IMR-90 (cell line): ENCODE results near the gene TMEM214. TPM values are rescaled to one million over a fixed set of nuclear protein-coding genes. Genes with fewer than 3 reads are reported as not detected.

ENCODE experiments used
- ATAC-seq: fragments of 200-7000 bp; cut with Tn5 transposase; 2 replicates; pipeline ENCODE4 v1.9.1; 2020; ENCODE audit warnings: low read depth, mild to moderate bottlenecking, moderate library complexity
- BruUV-seq: library from RNA; stranded (reverse); fragments of 400-500 nt; replicated peaks from 2 replicates; lab custom pipeline; 2021; lab: Mats Ljungman, UMichigan
- CTCF ChIA-PET: fragments of 300-600 bp; formaldehyde crosslinking; extraction: SDS; loops from one replicate; lab custom pipeline; 2021; ENCODE audit warnings: antibody characterized with exemption; lab: Yijun Ruan, JAX
- POLR2A ChIA-PET: fragments of 300-600 bp; sonication (Branson Sonifier 250); formaldehyde crosslinking; loops from one replicate; lab custom pipeline; 2022; ENCODE audit warnings: antibody characterized with exemption; ENCODE audit not compliant: unreplicated experiment; lab: Charles Lee
- DNase-seq: peaks from one replicate; pipeline ENCODE4 v3.0.0; 2013
- H2AFZ ChIP-seq: replicated peaks from 2 replicates; pipeline ENCODE3; 2013; ENCODE audit warnings: low read length, mild to moderate bottlenecking; ENCODE audit not compliant: poor library complexity
- H2AK5ac ChIP-seq: 2 replicates; pipeline ENCODE4 v1.6.1; 2013; ENCODE audit warnings: low read depth, low read length, inconsistent platforms
- H2AK9ac ChIP-seq: replicated peaks from 2 replicates; pipeline ENCODE3; 2013; ENCODE audit warnings: mild to moderate bottlenecking, low read depth, low read length, moderate library complexity; ENCODE audit not compliant: poor library complexity
- H2BK120ac ChIP-seq: 2 replicates; pipeline ENCODE4 v1.6.1; 2013; ENCODE audit warnings: low read depth, low read length, inconsistent platforms
- H2BK15ac ChIP-seq: 3 replicates; pipeline ENCODE4 v1.6.1; 2013; ENCODE audit warnings: low read depth, low read length, inconsistent platforms
- H2BK20ac ChIP-seq: 2 replicates; pipeline ENCODE4 v1.6.1; 2013; ENCODE audit warnings: low read depth, mild to moderate bottlenecking, inconsistent platforms, low read length, moderate library complexity
- H2BK5ac ChIP-seq: 2 replicates; pipeline ENCODE4 v1.6.1; 2013; ENCODE audit warnings: mild to moderate bottlenecking, low read depth, low read length, inconsistent platforms; ENCODE audit not compliant: poor library complexity, severe bottlenecking
- H3K14ac ChIP-seq: replicated peaks from 2 replicates; pipeline ENCODE4 v1.6.1; 2013; ENCODE audit warnings: low read depth, low read length, inconsistent platforms
- H3K18ac ChIP-seq: 2 replicates; pipeline ENCODE4 v1.6.1; 2013; ENCODE audit warnings: low read depth, low read length, control low read depth
- H3K23ac ChIP-seq: 2 replicates; pipeline ENCODE4 v1.6.1; 2013; ENCODE audit warnings: low read depth, low read length, inconsistent platforms
- H3K27ac ChIP-seq: 2 replicates; pipeline ENCODE4 v1.5.1; 2013; ENCODE audit warnings: mild to moderate bottlenecking, control low read depth, low read length; ENCODE audit not compliant: insufficient read depth
- H3K27me3 ChIP-seq: 2 replicates; pipeline ENCODE4 v1.6.1; 2013; ENCODE audit warnings: low read length; ENCODE audit not compliant: control insufficient read depth, insufficient read depth
- H3K36me3 ChIP-seq: 2 replicates; pipeline ENCODE4 v1.6.1; 2013; ENCODE audit warnings: low read length, mixed read lengths; ENCODE audit not compliant: control insufficient read depth, insufficient read depth
- H3K4ac ChIP-seq: 2 replicates; pipeline ENCODE4 v1.6.1; 2013; ENCODE audit warnings: low read depth, low read length, inconsistent platforms
- H3K4me1 ChIP-seq: 2 replicates; pipeline ENCODE4 v1.6.1; 2013; ENCODE audit warnings: low read length, mixed read lengths; ENCODE audit not compliant: control insufficient read depth, insufficient read depth
- H3K4me2 ChIP-seq: 2 replicates; pipeline ENCODE4 v1.6.1; 2013; ENCODE audit warnings: low read depth, mild to moderate bottlenecking, control low read depth, low read length, moderate library complexity
- H3K4me3 ChIP-seq: 2 replicates; pipeline ENCODE4 v1.5.1; 2013; ENCODE audit warnings: low read depth, mild to moderate bottlenecking, control low read depth, low read length, moderate library complexity; ENCODE audit not compliant: insufficient read depth
- H3K56ac ChIP-seq: 2 replicates; pipeline ENCODE4 v1.6.1; 2013; ENCODE audit warnings: low read length, inconsistent platforms; ENCODE audit not compliant: insufficient read depth; ENCODE audit errors: extremely low read depth
- H3K79me1 ChIP-seq, 2 experiments: 2 replicates each; pipeline ENCODE4 v1.6.1; 2013; ENCODE audit warnings: low read length in 2 of 2, inconsistent platforms in 1 of 2, low read depth in 1 of 2
- H3K9ac ChIP-seq: 2 replicates; pipeline ENCODE4 v1.6.1; 2013; ENCODE audit warnings: low read depth, low read length, control low read depth
- H3K9me1 ChIP-seq: 2 replicates; pipeline ENCODE4 v1.6.1; 2013; ENCODE audit warnings: low read length, inconsistent platforms; ENCODE audit not compliant: insufficient read depth
- H3K9me3 ChIP-seq: 2 replicates; pipeline ENCODE4 v1.6.1; 2013; ENCODE audit warnings: low read length; ENCODE audit not compliant: control insufficient read depth, insufficient read depth
- H4K20me1 ChIP-seq: 2 replicates; pipeline ENCODE4 v1.6.1; 2013; ENCODE audit warnings: low read length, inconsistent platforms; ENCODE audit not compliant: insufficient read depth
- H4K5ac ChIP-seq: 2 replicates; pipeline ENCODE4 v1.6.1; 2013; ENCODE audit warnings: mild to moderate bottlenecking, low read depth, low read length, control low read depth
- H4K8ac ChIP-seq, 2 experiments: 2 replicates each; pipeline ENCODE4 v1.6.1; 2013; ENCODE audit warnings: low read depth in 2 of 2, low read length in 2 of 2, control low read depth in 1 of 2, inconsistent platforms in 1 of 2
- H4K91ac ChIP-seq: 2 replicates; pipeline ENCODE4 v1.6.1; 2013; ENCODE audit warnings: low read depth, low read length, inconsistent platforms; ENCODE audit not compliant: insufficient read depth
- BHLHE40 ChIP-seq: fragments of 150-350 bp; IDR thresholded peaks from 2 replicates; pipeline ENCODE4 v1.6.1; 2016; ENCODE audit warnings: mild to moderate bottlenecking, low read depth, low read length
- CEBPB ChIP-seq: IDR thresholded peaks from 2 replicates; pipeline ENCODE4 v1.6.1; 2012; ENCODE audit warnings: low read depth, low read length, improper control_type of control experiment
- CHD1 ChIP-seq: IDR thresholded peaks from 2 replicates; pipeline ENCODE4 v1.6.1; 2012; ENCODE audit warnings: low read depth, low read length, improper control_type of control experiment
- CTCF ChIP-seq: conservative IDR thresholded peaks from 2 replicates; pipeline ENCODE4 v1.5.1; 2012; ENCODE audit warnings: mild to moderate bottlenecking, low read depth, low read length, improper control_type of control experiment
- ELK1 ChIP-seq: fragments of 150-350 bp; IDR thresholded peaks from 2 replicates; pipeline ENCODE4 v1.6.1; 2016; ENCODE audit warnings: low read depth, mild to moderate bottlenecking, low read length, moderate library complexity, borderline replicate concordance
- FOS ChIP-seq: fragments of 150-350 bp; IDR thresholded peaks from 2 replicates; pipeline ENCODE4 v1.6.1; 2016; ENCODE audit warnings: low read depth, low read length
- MAFK ChIP-seq: IDR thresholded peaks from 2 replicates; pipeline ENCODE4 v1.6.1; 2012; ENCODE audit warnings: low read depth, low read length, improper control_type of control experiment
- NFE2L2 ChIP-seq: fragments of 150-350 bp; IDR thresholded peaks from 2 replicates; pipeline ENCODE4 v1.6.1; 2016; ENCODE audit warnings: low read depth, mild to moderate bottlenecking, low read length
- POLR2A ChIP-seq: IDR thresholded peaks from 2 replicates; pipeline ENCODE4 v1.6.1; 2012; ENCODE audit warnings: mild to moderate bottlenecking, low read depth, low read length
- RAD21 ChIP-seq: IDR thresholded peaks from 2 replicates; pipeline ENCODE4 v1.6.1; 2012; ENCODE audit warnings: low read length, improper control_type of control experiment
- WGBS, 2 experiments: methylation state at CpG; one replicate each; pipeline versions ENCODE4 v1.1.5 to v1.1.7; 2013; ENCODE audit warnings: missing lambda C conversion rate in 2 of 2; ENCODE audit not compliant: insufficient read length in 1 of 2; ENCODE audit errors: extremely low coverage in 2 of 2; 5-methylcytosine and 5-hydroxymethylcytosine counted together
- dilution Hi-C: fragments of 300-500 bp; cut with HindIII; formaldehyde crosslinking; loops from one replicate; pipeline ENCODE4 v1.14.3; 2018; ENCODE audit warnings: low sequenced_read_pairs; ENCODE audit not compliant: unreplicated experiment
- in situ Hi-C: fragments of 300-500 bp; cut with MboI; formaldehyde crosslinking; loops from 3 replicates; pipeline ENCODE4 v1.14.3; 2019; ENCODE audit warnings: low sequenced_read_pairs, inconsistent platforms, mixed read lengths
- intact Hi-C: fragments of 100-400 bp; cut with micrococcal nuclease; formaldehyde crosslinking; loops from 2 replicates; pipeline ENCODE4 v1.10.0; 2022
- polyA plus RNA-seq, 3 experiments: library from polyadenylated mRNA; depleted of rRNA; stranded (reverse); fragments of >200 nt; gene quantifications; 2 replicates each; pipeline ENCODE4 v1.2.3, GENCODE V29; 2012; ENCODE audit warnings: low replicate concordance in 1 of 3
- total RNA-seq: library from RNA; depleted of rRNA; stranded (reverse); fragments of >200 nt; gene quantifications from 2 replicates; pipeline ENCODE4 v1.2.3, GENCODE V29; 2012

TMEM214 gene
- total and polyA plus RNA-seq, 2 of the 4 experiments (the other 2 are of a cell fraction), result 32.1 to 121 TPM

- 83% methylated on average over 2 of the region's 5 CpGs; no CpG with 5 or more reads in 1 of the 2 experiments for WGBS, 2 experiments
- Histone ChIP-seq H4K8ac (no peak overlapping the region), H3K14ac (no peak overlapping the region), H2BK120ac (no peak overlapping the region), H2BK20ac (no peak overlapping the region), H3K9me1 (no peaks in the 10 kb centered on the region; the same call in 1 of the 2 replicates), H3K27me3 (no peaks in the 10 kb centered on the region), H3K27ac (no peak overlapping the region), H2BK15ac (no peak overlapping the region), H3K4me3 (no peak overlapping the region), H2BK5ac (no peak overlapping the region), H3K23ac (no peak overlapping the region), H4K5ac (no peak overlapping the region), H4K91ac (no peak overlapping the region), H2AK9ac (no peak overlapping the region), H3K9me3 (no peaks in the 10 kb centered on the region), H3K18ac (no peak overlapping the region), H3K79me1 (peaks cover 0 to 18% of the 10 kb centered on the region in 2 experiments; a peak in 1 of 4 replicates), H3K56ac (no peak overlapping the region), H2AK5ac (no peak overlapping the region), H3K4me2 (no peak overlapping the region), H3K4me1 (peaks cover 6% of the 10 kb centered on the region), H2AFZ (no peak overlapping the region), H4K20me1 (no peaks in the 10 kb centered on the region; the same call in 1 of the 2 replicates), H3K4ac (no peak overlapping the region), H3K9ac (no peak overlapping the region), H3K36me3 (peaks cover 10% of the 10 kb centered on the region; the same call in 1 of the 2 replicates)
- no TSS peak for BruUV-seq
- in situ Hi-C loops (no loop called here), intact Hi-C loops (loop anchor here (5.0 kb wide), 1 partner anchor 241 kb away; the partner anchor contains the start of gene DPYSL5), dilution Hi-C loops (no loop called here)
- ATAC-seq, result no peak
- TF ChIP-seq NFE2L2 (no peak), MAFK (no peak), CTCF (no peak), ELK1 (no peak), POLR2A (no peak), CEBPB (no peak), BHLHE40 (no peak), CHD1 (no peak), FOS (no peak), RAD21 (no peak)
- CTCF ChIA-PET, result no interaction called here
- DNase-seq, result no peak
- POLR2A ChIA-PET, result interaction anchor here (0.9 kb wide), 1 partner anchor 131 kb away, joined by 3 read pairs; no protein-coding TSS in a partner anchor
Measured at GRCh38 chr2:27087823-27088410, 55.2 kb downstream of the TMEM214 start.
